RWPE1 (cell line): Measurements from ENCODE around the gene FLRT1.

Experiments used
- CTCF ChIA-PET: fragments of 350-600 bp; sonication (Branson Sonifier 250); formaldehyde crosslinking; extraction: SDS; loops from one replicate; lab custom pipeline; 2021; lab: Yijun Ruan, JAX
- POLR2A ChIA-PET: fragments of 400-600 bp; formaldehyde crosslinking; extraction: SDS; loops from one replicate; lab custom pipeline; 2020; ENCODE audit warnings: antibody characterized with exemption; ENCODE audit not compliant: low non-redundant PET; lab: Yijun Ruan, JAX
- DNase-seq: peaks from one replicate; pipeline ENCODE4 v3.0.0; 2012; ENCODE audit warnings: low spot score
- H3K27ac ChIP-seq: fragments of 450-650 bp; 2 replicates; pipeline ENCODE4 v1.5.1; 2017
- CTCF ChIP-seq: fragments of 450-650 bp; conservative IDR thresholded peaks from 2 replicates; pipeline ENCODE4 v1.5.1; 2017; ENCODE audit warnings: low read depth, mild to moderate bottlenecking

Gene FLRT1

GRCh38 chr11:64020976-64021756, 14.6 kb upstream of the FLRT1 start:
- POLR2A ChIA-PET = no interaction called here
- CTCF ChIA-PET = interaction anchor here (0.6 kb wide), 1 partner anchor 115 kb away, joined by 3 read pairs; no protein-coding TSS in a partner anchor
- H3K27ac ChIP-seq = peak overlapping the region; percentile 81

GRCh38 chr11:64021757-64022093, 14.0 kb upstream of the FLRT1 start:
- ChIA-PET CTCF (interaction anchor here (1.3 kb wide), 1 partner anchor 131 kb away, joined by 5 read pairs; no protein-coding TSS in a partner anchor), POLR2A (no interaction called here)
- DNase-seq = peak; percentile 50
- H3K27ac ChIP-seq = peak overlapping the region; percentile 81
- TF ChIP-seq CTCF = no peak; the same call in 1 of the 2 replicates

More at GRCh38 chr11:64020976-64021756, 14.6 kb upstream of the FLRT1 start:
- DNase-seq = no peak
- TF ChIP-seq CTCF = no peak

- ChIA-PET POLR2A (no interaction called here), CTCF (interaction anchor here (0.5 to 1.3 kb wide), 2 partner anchors 9 to 130 kb away, joined by 3 to 5 read pairs; no protein-coding TSS in a partner anchor)
- TF ChIP-seq CTCF = no peak
- no peak for DNase-seq
- peak overlapping the region; percentile 81 for H3K27ac ChIP-seq
These were observed 13.5 kb upstream of the FLRT1 start for GRCh38 chr11:64022125-64022784.

GRCh38 chr11:64023712-64024710, 11.7 kb upstream of the FLRT1 start:
- ChIA-PET CTCF (no interaction called here), POLR2A (no interaction called here)
- H3K27ac ChIP-seq = peak overlapping the region; percentile 81
- DNase-seq = no peak
- TF ChIP-seq CTCF = no peak

GRCh38 chr11:64025205-64025604, 10.5 kb upstream of the FLRT1 start:
- ChIA-PET CTCF (interaction anchor here (0.5 to 1.6 kb wide), 3 partner anchors 8 to 121 kb away, joined by 3 to 8 read pairs (median 5); no protein-coding TSS in a partner anchor), POLR2A (no interaction called here)

More at GRCh38 chr11:64025205-64025604, 10.5 kb upstream of the FLRT1 start:
- H3K27ac ChIP-seq = peak overlapping the region; percentile 30
- no peak for TF ChIP-seq CTCF
- DNase-seq = no peak
